Measurements from ENCODE around the gene ADH1B.
"Not testable (repeated sequence)": the region's sequence is repeated elsewhere in the genome, so short reads cannot be mapped to it uniquely, and the experiment has no call there.

ADH1B gene

DNA sequence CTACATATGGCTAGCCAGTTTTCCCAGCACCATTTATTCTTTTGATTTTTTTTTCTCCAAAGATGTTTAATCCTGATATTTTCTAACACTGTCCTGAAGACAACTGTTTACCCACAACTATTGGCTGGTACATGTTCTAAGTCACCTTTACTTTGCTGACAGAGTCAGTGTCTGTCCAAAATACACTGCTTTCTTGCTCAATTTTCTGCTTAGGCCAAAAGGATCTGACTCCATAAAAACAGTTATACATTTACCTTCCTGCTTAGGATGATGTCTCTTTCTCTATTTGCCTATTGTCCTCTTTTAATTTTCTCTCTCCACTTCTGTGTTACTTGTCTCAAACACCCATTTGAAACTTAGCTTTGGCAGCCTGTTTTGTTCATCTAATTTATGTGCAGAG, 28.1 kb upstream of the ADH1B start:
- no peak for TF ChIP-seq CTCF (IDR thresholded peaks at IDR 0.05; ENCODE audit: insufficient read depth, low read length, missing control alignments)
- H3K4me3 ChIP-seq (ENCODE audit: low read depth, low read length), result no peak overlapping the region
- CTCF ChIA-PET, result no interaction called here
- no peak for DNase-seq (ENCODE audit: low read depth, low spot score)
- POLR2A ChIA-PET, result no interaction called here

GRCh38 chr4:99342624-99343023, 21.4 kb upstream of the ADH1B start:
- POLR2A ChIA-PET; H3K4me3 ChIP-seq (ENCODE audit: low read depth, low read length); DNase-seq (ENCODE audit: low read depth, low spot score); CTCF ChIA-PET: not testable (repeated sequence)

GRCh38 chr4:99341426-99341825, 20.2 kb upstream of the ADH1B start:
- no peak overlapping the region for H3K4me3 ChIP-seq (ENCODE audit: low read depth, low read length)
- TF ChIP-seq CTCF (IDR thresholded peaks at IDR 0.05; ENCODE audit: insufficient read depth, low read length, missing control alignments), result no peak
- POLR2A ChIA-PET, result no interaction called here
- CTCF ChIA-PET, result interaction anchor here (0.9 kb wide), 1 partner anchor 28 kb away, joined by 4 read pairs; no protein-coding TSS in a partner anchor
- no peak for DNase-seq (ENCODE audit: low read depth, low spot score)

DNA sequence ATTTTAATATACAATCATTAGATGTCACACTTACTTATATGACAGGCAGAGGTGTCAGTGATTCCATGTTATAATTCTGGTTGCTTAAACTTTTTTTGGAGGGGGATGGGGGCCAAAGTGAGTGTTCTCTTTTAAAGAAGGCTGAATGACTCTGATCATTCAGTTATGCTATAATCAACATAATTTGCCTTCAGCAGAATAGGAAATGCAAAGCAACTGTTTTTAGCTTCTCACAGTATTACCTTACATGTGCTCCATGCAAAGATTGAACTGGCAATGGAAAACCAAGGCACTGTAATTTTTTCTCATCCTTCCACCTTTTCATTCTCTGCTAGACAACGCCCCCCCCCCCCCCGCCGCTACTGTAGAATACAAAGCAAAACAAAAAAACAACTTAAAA, 18.0 kb upstream of the ADH1B start:
- CTCF ChIA-PET, result no interaction called here
- no peak for TF ChIP-seq CTCF (IDR thresholded peaks at IDR 0.05; ENCODE audit: insufficient read depth, low read length, missing control alignments)
- POLR2A ChIA-PET, result no interaction called here
- no peak for DNase-seq (ENCODE audit: low read depth, low spot score)
- no peak overlapping the region for H3K4me3 ChIP-seq (ENCODE audit: low read depth, low read length)

DNA sequence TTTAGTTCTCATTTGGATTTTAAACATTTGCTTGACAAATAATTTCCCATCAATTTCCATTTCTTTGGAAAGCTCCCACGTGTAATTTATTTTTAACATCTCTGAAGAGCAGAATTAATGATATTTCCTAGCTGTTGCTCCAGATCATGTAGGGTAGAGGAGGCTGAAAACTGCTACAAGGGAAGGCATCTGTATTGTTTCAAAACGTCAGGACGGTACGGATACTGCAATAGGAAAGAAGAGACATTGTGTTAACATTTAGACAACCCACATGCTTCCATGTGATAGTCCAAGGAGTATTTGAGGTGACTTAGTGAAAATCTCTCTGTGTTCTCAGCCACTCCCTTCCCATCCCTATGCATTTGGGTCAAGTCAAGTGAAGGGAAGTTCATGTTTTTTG, 15.4 kb upstream of the ADH1B start:
- H3K4me3 ChIP-seq (ENCODE audit: low read depth, low read length), result no peak overlapping the region
- POLR2A ChIA-PET, result no interaction called here
- no peak for DNase-seq (ENCODE audit: low read depth, low spot score)
- TF ChIP-seq CTCF (IDR thresholded peaks at IDR 0.05; ENCODE audit: insufficient read depth, low read length, missing control alignments), result no peak
- CTCF ChIA-PET, result interaction anchor here (1.0 kb wide), 1 partner anchor 18 kb away, joined by 3 read pairs; no protein-coding TSS in a partner anchor

DNA sequence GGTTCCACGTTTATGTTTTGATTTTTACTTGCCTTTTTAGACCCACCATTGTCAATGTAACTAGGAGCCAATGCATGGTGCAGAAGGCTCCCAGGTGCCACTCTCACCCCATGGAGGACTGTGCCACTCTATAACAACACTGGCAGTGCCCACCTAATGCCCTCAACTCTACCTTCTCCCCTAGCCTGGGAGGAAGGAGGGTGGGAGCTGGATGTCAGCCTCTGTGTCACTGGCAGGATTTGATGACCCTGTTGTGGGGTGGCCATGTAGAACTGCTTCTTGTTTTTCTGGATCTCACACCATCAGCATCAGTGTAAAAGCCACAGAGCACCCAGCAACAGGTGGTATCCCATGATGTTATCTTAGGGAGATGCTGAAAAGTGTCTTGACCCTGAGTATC, 13.7 kb upstream of the ADH1B start:
- TF ChIP-seq CTCF (IDR thresholded peaks at IDR 0.05; ENCODE audit: insufficient read depth, low read length, missing control alignments), result no peak
- no peak for DNase-seq (ENCODE audit: low read depth, low spot score)
- H3K4me3 ChIP-seq (ENCODE audit: low read depth, low read length), result no peak overlapping the region
- ChIA-PET CTCF (no interaction called here), POLR2A (no interaction called here)

DNA sequence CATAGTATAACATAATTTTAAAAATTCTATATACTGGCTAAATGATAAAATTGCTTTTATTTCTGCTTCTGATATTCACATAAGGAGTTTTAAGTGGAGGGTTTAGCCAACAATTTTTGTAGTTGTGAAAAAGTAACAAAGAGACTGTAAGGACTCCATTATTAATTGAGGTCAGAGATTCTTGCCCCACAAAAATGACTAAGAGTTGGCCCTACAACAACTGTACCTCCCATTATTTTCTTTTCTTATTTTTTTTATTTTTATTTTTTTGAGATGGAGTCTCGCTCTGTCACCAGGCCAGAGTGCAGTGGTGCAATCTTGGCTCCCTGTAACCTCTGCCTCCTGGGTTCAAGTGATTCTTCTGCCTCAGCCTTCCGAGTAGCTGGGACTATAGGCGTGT, 9.4 kb upstream of the ADH1B start:
- ChIA-PET POLR2A (no interaction called here), CTCF (no interaction called here)
- H3K4me3 ChIP-seq (ENCODE audit: low read depth, low read length), result no peak overlapping the region
- no peak for TF ChIP-seq CTCF (IDR thresholded peaks at IDR 0.05; ENCODE audit: insufficient read depth, low read length, missing control alignments)
- DNase-seq (ENCODE audit: low read depth, low spot score), result no peak
